ENCODE measurements around the gene DUSP7. TPM values are rescaled to one million over a fixed set of nuclear protein-coding genes. Genes with fewer than 3 reads are reported as not detected.

DUSP7 gene
- total RNA-seq, 1 experiment from 2014 or later = 13.1 TPM

DNA sequence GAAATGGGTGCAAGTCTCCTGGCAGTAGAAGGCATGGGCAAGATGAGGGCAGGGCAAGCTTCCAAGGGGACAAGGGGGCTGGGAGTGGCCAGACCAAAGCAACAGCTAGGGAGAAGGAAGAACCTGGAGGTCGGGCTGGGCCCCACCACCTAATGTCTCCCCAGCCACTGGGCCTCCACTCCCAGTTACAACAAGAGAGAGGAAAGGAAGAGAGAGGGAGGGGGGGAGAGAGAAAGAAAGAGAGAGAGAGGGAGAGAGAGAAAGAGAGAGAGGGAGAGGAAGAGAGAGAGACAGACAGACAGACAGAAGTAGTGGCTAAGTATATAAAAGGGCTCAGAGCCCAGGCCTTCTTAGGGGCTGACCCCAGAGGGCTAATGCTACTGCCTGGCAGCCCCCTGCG, 6.9 kb downstream of the DUSP7 start:
- intact Hi-C loops (cut with micrococcal nuclease; ENCODE audit: unreplicated experiment) (no loop called here), in situ Hi-C loops (cut with HindIII; ENCODE audit: low pct_unique_long_range_greater_than_20kb, low sequenced_read_pairs) (loop anchor here (10.0 kb wide), 1 partner anchor 115 kb away; no protein-coding TSS in a partner anchor)
- Histone ChIP-seq H3K36me3 (ENCODE audit: control insufficient read depth, insufficient read depth, low read length) (no peaks in the 10 kb centered on the region; the same call in 1 of the 2 replicates), H3K4me3 (ENCODE audit: low read depth in 2 of 2, low read length in 2 of 2) (no peak overlapping the region), H3K9me3 (ENCODE audit: control insufficient read depth, insufficient read depth, low read depth, low read length) (no peaks in the 10 kb centered on the region), H3K4me1 (ENCODE audit: control insufficient read depth, insufficient read depth, low read length) (peaks cover 31% of the 10 kb centered on the region), H3K27ac (ENCODE audit: low read length) (no peak overlapping the region), H3K27me3 (ENCODE audit: control insufficient read depth, insufficient read depth, low read length) (no peaks in the 10 kb centered on the region)
- DNase-seq (ENCODE audit: low read depth, low spot score) (no peak), ATAC-seq (no peak)
- POLR2A ChIA-PET = no interaction called here
- CTCF ChIA-PET = interaction anchor here (0.6 to 0.7 kb wide), 2 partner anchors 49 to 1660 kb away, joined by 3 to 7 read pairs; no protein-coding TSS in a partner anchor
- BruUV-seq (replicated peaks) = no TSS peak
- TF ChIP-seq SIN3A (IDR thresholded peaks at IDR 0.05; ENCODE audit: borderline replicate concordance, insufficient read depth, low read depth, low read length) (no peak), TCF7L2 (IDR thresholded peaks at IDR 0.05; ENCODE audit: low read depth, low read length) (no peak), POLR2AphosphoS5 (IDR thresholded peaks at IDR 0.05; ENCODE audit: low read depth, low read length) (no peak)
- TF ChIP-seq, protein P1, sequence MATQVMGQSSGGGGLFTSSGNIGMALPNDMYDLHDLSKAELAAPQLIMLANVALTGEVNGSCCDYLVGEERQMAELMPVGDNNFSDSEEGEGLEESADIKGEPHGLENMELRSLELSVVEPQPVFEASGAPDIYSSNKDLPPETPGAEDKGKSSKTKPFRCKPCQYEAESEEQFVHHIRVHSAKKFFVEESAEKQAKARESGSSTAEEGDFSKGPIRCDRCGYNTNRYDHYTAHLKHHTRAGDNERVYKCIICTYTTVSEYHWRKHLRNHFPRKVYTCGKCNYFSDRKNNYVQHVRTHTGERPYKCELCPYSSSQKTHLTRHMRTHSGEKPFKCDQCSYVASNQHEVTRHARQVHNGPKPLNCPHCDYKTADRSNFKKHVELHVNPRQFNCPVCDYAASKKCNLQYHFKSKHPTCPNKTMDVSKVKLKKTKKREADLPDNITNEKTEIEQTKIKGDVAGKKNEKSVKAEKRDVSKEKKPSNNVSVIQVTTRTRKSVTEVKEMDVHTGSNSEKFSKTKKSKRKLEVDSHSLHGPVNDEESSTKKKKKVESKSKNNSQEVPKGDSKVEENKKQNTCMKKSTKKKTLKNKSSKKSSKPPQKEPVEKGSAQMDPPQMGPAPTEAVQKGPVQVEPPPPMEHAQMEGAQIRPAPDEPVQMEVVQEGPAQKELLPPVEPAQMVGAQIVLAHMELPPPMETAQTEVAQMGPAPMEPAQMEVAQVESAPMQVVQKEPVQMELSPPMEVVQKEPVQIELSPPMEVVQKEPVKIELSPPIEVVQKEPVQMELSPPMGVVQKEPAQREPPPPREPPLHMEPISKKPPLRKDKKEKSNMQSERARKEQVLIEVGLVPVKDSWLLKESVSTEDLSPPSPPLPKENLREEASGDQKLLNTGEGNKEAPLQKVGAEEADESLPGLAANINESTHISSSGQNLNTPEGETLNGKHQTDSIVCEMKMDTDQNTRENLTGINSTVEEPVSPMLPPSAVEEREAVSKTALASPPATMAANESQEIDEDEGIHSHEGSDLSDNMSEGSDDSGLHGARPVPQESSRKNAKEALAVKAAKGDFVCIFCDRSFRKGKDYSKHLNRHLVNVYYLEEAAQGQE (IDR thresholded peaks at IDR 0.05; ENCODE audit: insufficient read depth in 1 of 2, low read depth in 2 of 2, low read length in 1 of 2) = no peak
- TF ChIP-seq, protein P2, sequence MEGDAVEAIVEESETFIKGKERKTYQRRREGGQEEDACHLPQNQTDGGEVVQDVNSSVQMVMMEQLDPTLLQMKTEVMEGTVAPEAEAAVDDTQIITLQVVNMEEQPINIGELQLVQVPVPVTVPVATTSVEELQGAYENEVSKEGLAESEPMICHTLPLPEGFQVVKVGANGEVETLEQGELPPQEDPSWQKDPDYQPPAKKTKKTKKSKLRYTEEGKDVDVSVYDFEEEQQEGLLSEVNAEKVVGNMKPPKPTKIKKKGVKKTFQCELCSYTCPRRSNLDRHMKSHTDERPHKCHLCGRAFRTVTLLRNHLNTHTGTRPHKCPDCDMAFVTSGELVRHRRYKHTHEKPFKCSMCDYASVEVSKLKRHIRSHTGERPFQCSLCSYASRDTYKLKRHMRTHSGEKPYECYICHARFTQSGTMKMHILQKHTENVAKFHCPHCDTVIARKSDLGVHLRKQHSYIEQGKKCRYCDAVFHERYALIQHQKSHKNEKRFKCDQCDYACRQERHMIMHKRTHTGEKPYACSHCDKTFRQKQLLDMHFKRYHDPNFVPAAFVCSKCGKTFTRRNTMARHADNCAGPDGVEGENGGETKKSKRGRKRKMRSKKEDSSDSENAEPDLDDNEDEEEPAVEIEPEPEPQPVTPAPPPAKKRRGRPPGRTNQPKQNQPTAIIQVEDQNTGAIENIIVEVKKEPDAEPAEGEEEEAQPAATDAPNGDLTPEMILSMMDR (IDR thresholded peaks at IDR 0.05) = no peak

DNA sequence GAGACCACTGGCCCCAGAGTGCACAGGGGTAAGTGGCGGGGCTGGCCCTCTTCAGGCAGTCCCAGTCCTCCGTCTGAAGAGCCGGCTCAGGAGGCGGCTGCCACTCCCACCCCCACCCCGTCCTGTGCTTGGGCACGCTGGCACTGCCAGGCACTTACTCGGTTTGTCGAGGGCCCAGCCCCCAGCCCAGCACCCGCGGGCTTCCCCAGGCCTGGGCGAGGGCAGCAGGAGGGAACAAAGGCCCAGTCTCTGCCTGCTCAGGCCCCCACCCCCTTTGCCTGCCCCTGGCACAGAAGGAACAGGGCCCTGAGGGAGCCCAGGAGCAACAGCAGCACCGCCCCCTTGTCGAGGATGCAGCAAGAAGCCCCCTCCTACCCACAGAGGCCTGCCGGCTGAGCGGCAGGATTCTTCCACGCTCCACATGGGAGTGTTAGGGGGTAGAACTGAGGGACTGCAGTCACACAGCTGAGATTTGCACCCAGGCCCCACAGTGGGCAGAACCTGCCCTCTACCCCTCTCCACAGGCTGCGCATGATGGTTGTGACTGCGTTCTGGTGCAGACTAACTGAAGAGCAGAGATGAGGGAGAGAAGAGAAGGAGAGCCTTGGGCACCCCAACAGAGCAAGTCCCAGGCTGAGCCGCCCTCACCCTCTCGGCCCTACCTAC, 8.9 kb downstream of the DUSP7 start:
- BruUV-seq (replicated peaks) = no TSS peak
- ATAC-seq = peak; percentile 28
- ChIA-PET POLR2A (no interaction called here), CTCF (no interaction called here)
- intact Hi-C loops (cut with micrococcal nuclease; ENCODE audit: unreplicated experiment) (no loop called here), in situ Hi-C loops (cut with HindIII; ENCODE audit: low pct_unique_long_range_greater_than_20kb, low sequenced_read_pairs) (loop anchor here (10.0 kb wide), 1 partner anchor 117 kb away; no protein-coding TSS in a partner anchor)
- Histone ChIP-seq H3K4me1 (ENCODE audit: control insufficient read depth, insufficient read depth, low read length) (peaks cover 21% of the 10 kb centered on the region), H3K27me3 (ENCODE audit: control insufficient read depth, insufficient read depth, low read length) (no peaks in the 10 kb centered on the region), H3K4me3 (ENCODE audit: low read depth in 2 of 2, low read length in 2 of 2) (no peak overlapping the region), H3K27ac (ENCODE audit: low read length) (no peak overlapping the region; the same call in 1 of the 2 replicates), H3K9me3 (ENCODE audit: control insufficient read depth, insufficient read depth, low read depth, low read length) (no peaks in the 10 kb centered on the region), H3K36me3 (ENCODE audit: control insufficient read depth, insufficient read depth, low read length) (no peaks in the 10 kb centered on the region)
- TF ChIP-seq, protein P1 (IDR thresholded peaks at IDR 0.05; ENCODE audit: insufficient read depth in 1 of 2, low read depth in 2 of 2, low read length in 1 of 2) = no peak
- TF ChIP-seq SIN3A (IDR thresholded peaks at IDR 0.05; ENCODE audit: borderline replicate concordance, insufficient read depth, low read depth, low read length) (no peak), POLR2AphosphoS5 (IDR thresholded peaks at IDR 0.05; ENCODE audit: low read depth, low read length) (no peak), TCF7L2 (IDR thresholded peaks at IDR 0.05; ENCODE audit: low read depth, low read length) (no peak)
- TF ChIP-seq, protein P2 (IDR thresholded peaks at IDR 0.05) = no peak
- DNase-seq (ENCODE audit: low read depth, low spot score) = no peak
